GM19397 (cell line): Measurements from ENCODE around the gene DHCR7.

Experiments
- ATAC-seq: cut with Tn5 transposase; IDR thresholded peaks from one replicate; pipeline ENCODE4 v1.9.1; 2021; ENCODE audit warnings: mild to moderate bottlenecking, moderate library complexity; ENCODE audit not compliant: unreplicated experiment

The DHCR7 gene

GRCh38 chr11:71458146-71459070, 10.2 kb upstream of the DHCR7 start:
- ATAC-seq = no peak

- ATAC-seq = no peak
Observed at GRCh38 chr11:71456831-71457230, 8.6 kb upstream of the DHCR7 start.

GRCh38 chr11:71456294-71456693, 8.1 kb upstream of the DHCR7 start:
- no peak for ATAC-seq

- ATAC-seq = no peak
Observed at GRCh38 chr11:71454470-71455113, 6.4 kb upstream of the DHCR7 start.

- no peak for ATAC-seq
Observed at GRCh38 chr11:71453918-71454304, 5.7 kb upstream of the DHCR7 start.

GRCh38 chr11:71453037-71453917, 5.1 kb upstream of the DHCR7 start, which contains the start of gene NADSYN1:
TSS of gene NADSYN1 (plus strand) at chr11:71453203. CDS start at chr11:71453297, 94 bp downstream.
- peak; percentile 49 for ATAC-seq

GRCh38 chr11:71452199-71453036, 4.2 kb upstream of the DHCR7 start:
- no peak for ATAC-seq

GRCh38 chr11:71451596-71452198, 3.5 kb upstream of the DHCR7 start:
- no peak for ATAC-seq

GRCh38 chr11:71450939-71451338, 2.7 kb upstream of the DHCR7 start:
- no peak for ATAC-seq

GRCh38 chr11:71450507-71450906, 2.3 kb upstream of the DHCR7 start:
- no peak for ATAC-seq

- ATAC-seq = no peak
Observed at GRCh38 chr11:71449596-71449995, 1.4 kb upstream of the DHCR7 start.

- ATAC-seq = peak; percentile 8
Observed at GRCh38 chr11:71447791-71448256, 369 bp downstream of the DHCR7 start.

GRCh38 chr11:71446942-71447688, 1.1 kb downstream of the DHCR7 start:
- no peak for ATAC-seq

GRCh38 chr11:71446150-71446549, 2.0 kb downstream of the DHCR7 start:
- ATAC-seq = no peak

- no peak for ATAC-seq
Observed at GRCh38 chr11:71444811-71445210, 3.4 kb downstream of the DHCR7 start.

- ATAC-seq = no peak
Observed at GRCh38 chr11:71443736-71444445, 4.3 kb downstream of the DHCR7 start.

- ATAC-seq = no peak
Observed at GRCh38 chr11:71442880-71443279, 5.3 kb downstream of the DHCR7 start.

GRCh38 chr11:71442123-71442522, 6.1 kb downstream of the DHCR7 start:
- no peak for ATAC-seq
